Raji (cell line): Measurements from ENCODE around the gene CYRIA.

Experiments
- POLR2A ChIP-seq: IDR thresholded peaks from 2 replicates; pipeline ENCODE4 v1.6.1; 2011; ENCODE audit warnings: low read depth, low read length, control low read depth; ENCODE audit not compliant: insufficient read depth

Gene CYRIA

DNA sequence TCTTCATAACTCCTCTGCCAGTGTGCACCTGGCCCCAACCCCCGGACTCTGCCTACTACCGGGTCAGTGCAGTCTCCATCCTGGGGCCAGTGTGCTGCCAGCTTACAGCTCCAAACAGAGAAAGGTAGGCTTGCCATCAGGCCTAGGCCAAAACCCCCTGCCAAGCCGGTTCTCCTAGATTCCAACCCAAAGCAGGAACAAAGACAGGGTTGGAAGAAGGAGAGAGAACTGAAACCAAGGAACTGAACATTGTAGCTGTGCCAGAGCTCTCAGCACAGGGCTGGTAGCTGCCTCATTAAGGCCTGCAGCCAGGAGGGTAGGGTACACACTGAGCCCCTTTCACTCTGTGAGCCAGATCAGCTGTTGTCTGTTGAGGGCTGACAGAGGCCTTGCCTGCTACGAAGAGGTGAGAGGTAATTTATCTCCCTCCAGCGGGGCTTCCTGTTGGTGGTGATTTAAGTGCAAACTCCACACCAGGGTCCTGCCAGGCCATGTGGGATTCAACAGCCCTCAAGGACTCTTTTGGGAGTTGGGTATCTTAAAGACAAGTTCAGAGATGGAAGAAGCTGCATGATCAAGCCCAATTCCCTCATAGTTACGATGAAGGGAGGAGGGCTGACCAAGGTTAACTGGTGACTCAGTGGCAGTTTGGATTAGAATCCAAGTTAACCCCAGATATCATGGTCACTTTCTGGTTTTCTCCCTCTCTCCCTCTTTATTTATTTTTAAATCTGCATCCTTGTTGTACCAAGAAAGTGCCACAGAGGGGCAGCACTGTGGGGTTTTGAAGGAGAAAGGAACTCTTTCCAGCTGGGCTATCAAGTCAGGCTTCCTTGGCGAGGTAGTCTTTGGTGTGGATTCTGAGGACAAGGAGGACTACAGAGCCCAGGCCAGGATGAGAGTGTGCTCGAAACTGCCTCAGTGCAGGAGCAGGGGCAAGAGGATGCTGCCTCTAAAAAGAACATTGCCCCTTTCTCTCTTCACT is 48.1 kb downstream of the CYRIA start:
- no peak for TF ChIP-seq POLR2A
